ENCODE data around the gene SLC26A11.

SLC26A11 gene

GRCh38 chr17:80212109-80212508 lies 8.1 kb upstream of the SLC26A11 start:
- H3K36me3 Mint-ChIP-seq (ENCODE audit: low read depth), result peaks cover 21% of the 10 kb centered on the region
- H3K4me1 Mint-ChIP-seq, result no peaks in the 10 kb centered on the region
- no peak for TF ChIP-seq CTCF (IDR thresholded peaks at IDR 0.05; ENCODE audit: unreplicated experiment in 3 of 3)
- H3K4me3 Mint-ChIP-seq, result no peak overlapping the region
- H3K27me3 Mint-ChIP-seq (ENCODE audit: low read depth), result no peaks in the 10 kb centered on the region
- H3K27ac Mint-ChIP-seq, result no peak overlapping the region
- no peaks in the 10 kb centered on the region for H3K9me3 Mint-ChIP-seq

- Mint-ChIP-seq H3K27ac (no peak overlapping the region), H3K36me3 (ENCODE audit: low read depth) (peaks cover 25% of the 10 kb centered on the region)
These were observed 7.7 kb upstream of the SLC26A11 start for GRCh38 chr17:80212511-80212910.

GRCh38 chr17:80212962-80213642 lies 7.1 kb upstream of the SLC26A11 start:
- no peak overlapping the region for H3K27ac Mint-ChIP-seq
- no peaks in the 10 kb centered on the region for H3K27me3 Mint-ChIP-seq (ENCODE audit: low read depth)
- no peak for TF ChIP-seq CTCF (IDR thresholded peaks at IDR 0.05; ENCODE audit: unreplicated experiment in 3 of 3)
- H3K36me3 Mint-ChIP-seq (ENCODE audit: low read depth), result peaks cover 26% of the 10 kb centered on the region
- no peaks in the 10 kb centered on the region for H3K9me3 Mint-ChIP-seq
- no peaks in the 10 kb centered on the region for H3K4me1 Mint-ChIP-seq
- no peak overlapping the region for H3K4me3 Mint-ChIP-seq

More at GRCh38 chr17:80212511-80212910, 7.7 kb upstream of the SLC26A11 start:
- H3K4me1 Mint-ChIP-seq, result no peaks in the 10 kb centered on the region
- no peak for TF ChIP-seq CTCF (IDR thresholded peaks at IDR 0.05; ENCODE audit: unreplicated experiment in 3 of 3)
- no peaks in the 10 kb centered on the region for H3K9me3 Mint-ChIP-seq
- no peaks in the 10 kb centered on the region for H3K27me3 Mint-ChIP-seq (ENCODE audit: low read depth)
- H3K4me3 Mint-ChIP-seq, result no peak overlapping the region

GRCh38 chr17:80213643-80213975 lies 6.6 kb upstream of the SLC26A11 start:
- Mint-ChIP-seq H3K27ac (no peak overlapping the region), H3K27me3 (ENCODE audit: low read depth) (no peaks in the 10 kb centered on the region), H3K9me3 (no peaks in the 10 kb centered on the region), H3K4me1 (peaks cover 3% of the 10 kb centered on the region), H3K4me3 (no peak overlapping the region), H3K36me3 (ENCODE audit: low read depth) (peaks cover 26% of the 10 kb centered on the region)
- TF ChIP-seq CTCF (IDR thresholded peaks at IDR 0.05; ENCODE audit: unreplicated experiment in 3 of 3), result no peak

GRCh38 chr17:80214012-80214877 lies 6.0 kb upstream of the SLC26A11 start:
- Mint-ChIP-seq H3K9me3 (no peaks in the 10 kb centered on the region), H3K4me3 (no peak overlapping the region), H3K4me1 (peaks cover 6% of the 10 kb centered on the region), H3K27ac (no peak overlapping the region), H3K27me3 (ENCODE audit: low read depth) (no peaks in the 10 kb centered on the region), H3K36me3 (ENCODE audit: low read depth) (peaks cover 26% of the 10 kb centered on the region)
- TF ChIP-seq CTCF (IDR thresholded peaks at IDR 0.05; ENCODE audit: unreplicated experiment in 3 of 3), result no peak
